Sigmoid colon (tissue), 4 donors: Measurements from ENCODE around the gene PLXDC1.

Experiments
- POLR2A ChIP-seq, 2 donors: fragments of 450-650 bp; IDR thresholded peaks; one replicate each; pipeline ENCODE4 v1.6.1; 2016; ENCODE audit warnings: antibody characterized with exemption in 2 of 2, mild to moderate bottlenecking in 2 of 2, moderate library complexity in 2 of 2
- POLR2AphosphoS5 ChIP-seq, 4 donors: sonication (generic); formaldehyde crosslinking; IDR thresholded peaks; one replicate each; pipeline ENCODE4 v1.6.1; 2017; ENCODE audit warnings: antibody characterized with exemption in 4 of 4
- TF ChIP-seq, protein P1 (sequence below), 4 experiments: fragments of 450-650 bp in 3 of 4; fragments of 200-600 bp in 1 of 4; IDR thresholded peaks; one replicate each; pipeline ENCODE4 v1.5.1; 2016 to 2019; ENCODE audit warnings: antibody characterized with exemption in 4 of 4, mild to moderate bottlenecking in 3 of 4, moderate library complexity in 2 of 4

DNA sequence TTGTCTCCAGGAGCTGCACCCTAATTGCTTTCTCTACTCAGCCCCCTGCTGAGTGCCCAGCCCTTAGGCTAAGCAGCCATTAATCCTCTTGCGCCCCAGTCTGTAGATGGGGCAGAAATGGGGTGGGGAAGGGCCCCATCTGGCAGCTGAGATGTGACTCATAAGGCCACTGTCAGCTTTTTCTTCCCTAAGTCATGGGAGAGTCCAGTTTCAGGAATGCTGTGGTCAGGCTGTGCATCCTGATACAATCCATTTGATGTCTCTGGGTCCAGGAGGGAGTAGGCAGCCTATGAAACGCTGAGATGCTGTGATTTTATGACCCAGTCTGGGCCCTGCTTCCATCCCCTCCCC, 12.3 kb downstream of the PLXDC1 start:
- TF ChIP-seq POLR2AphosphoS5 (IDR thresholded peaks at IDR 0.05) (no peak), POLR2A (IDR thresholded peaks at IDR 0.05) (no peak)
- TF ChIP-seq, protein P1, sequence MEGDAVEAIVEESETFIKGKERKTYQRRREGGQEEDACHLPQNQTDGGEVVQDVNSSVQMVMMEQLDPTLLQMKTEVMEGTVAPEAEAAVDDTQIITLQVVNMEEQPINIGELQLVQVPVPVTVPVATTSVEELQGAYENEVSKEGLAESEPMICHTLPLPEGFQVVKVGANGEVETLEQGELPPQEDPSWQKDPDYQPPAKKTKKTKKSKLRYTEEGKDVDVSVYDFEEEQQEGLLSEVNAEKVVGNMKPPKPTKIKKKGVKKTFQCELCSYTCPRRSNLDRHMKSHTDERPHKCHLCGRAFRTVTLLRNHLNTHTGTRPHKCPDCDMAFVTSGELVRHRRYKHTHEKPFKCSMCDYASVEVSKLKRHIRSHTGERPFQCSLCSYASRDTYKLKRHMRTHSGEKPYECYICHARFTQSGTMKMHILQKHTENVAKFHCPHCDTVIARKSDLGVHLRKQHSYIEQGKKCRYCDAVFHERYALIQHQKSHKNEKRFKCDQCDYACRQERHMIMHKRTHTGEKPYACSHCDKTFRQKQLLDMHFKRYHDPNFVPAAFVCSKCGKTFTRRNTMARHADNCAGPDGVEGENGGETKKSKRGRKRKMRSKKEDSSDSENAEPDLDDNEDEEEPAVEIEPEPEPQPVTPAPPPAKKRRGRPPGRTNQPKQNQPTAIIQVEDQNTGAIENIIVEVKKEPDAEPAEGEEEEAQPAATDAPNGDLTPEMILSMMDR (IDR thresholded peaks at IDR 0.05): no peak
